Glutamatergic neuron (in vitro differentiated cells): ENCODE results near the gene SIAE. TPM values are rescaled to one million over a fixed set of nuclear protein-coding genes. Genes with fewer than 3 reads are reported as not detected.

Experiments used
- DNase-seq: peaks from one replicate; pipeline ENCODE4 v3.0.0; 2022
- H3K27ac Mint-ChIP-seq: one replicate; pipeline ENCODE4 v1.8.0; 2020; ENCODE audit warnings: mild to moderate bottlenecking, mixed read lengths, inconsistent platforms; ENCODE audit not compliant: unreplicated experiment
- H3K27me3 Mint-ChIP-seq: one replicate; pipeline ENCODE4 v1.8.0; 2020; ENCODE audit warnings: mild to moderate bottlenecking, moderate library complexity, mixed read lengths, inconsistent platforms; ENCODE audit not compliant: unreplicated experiment
- H3K36me3 Mint-ChIP-seq: one replicate; pipeline ENCODE4 v1.8.0; 2020; ENCODE audit warnings: mild to moderate bottlenecking, mixed read lengths, inconsistent platforms; ENCODE audit not compliant: unreplicated experiment
- H3K4me1 Mint-ChIP-seq: one replicate; pipeline ENCODE4 v1.8.0; 2020; ENCODE audit warnings: mild to moderate bottlenecking, low read depth, mixed read lengths, inconsistent platforms; ENCODE audit not compliant: unreplicated experiment
- H3K4me3 Mint-ChIP-seq: one replicate; pipeline ENCODE4 v1.8.0; 2020; ENCODE audit warnings: mild to moderate bottlenecking, mixed read lengths, inconsistent platforms; ENCODE audit not compliant: unreplicated experiment
- H3K9me3 Mint-ChIP-seq: one replicate; pipeline ENCODE4 v1.8.0; 2020; ENCODE audit warnings: mild to moderate bottlenecking, moderate library complexity, mixed read lengths, inconsistent platforms; ENCODE audit not compliant: unreplicated experiment
- total RNA-seq: library from RNA; stranded (reverse); fragmentation: NEBNext Ultra II Directional; extraction: Animal tissue kit (Norgen Biotek cat#: 25700); gene quantifications from one replicate; pipeline ENCODE4 v1.2.1, GENCODE V29; 2021; ENCODE audit not compliant: unreplicated experiment
- TF ChIP-seq, protein P1 (sequence below): fragments of 200-600 bp; sonication (generic); IDR thresholded peaks from one replicate; pipeline ENCODE4 v1.5.0; 2021; ENCODE audit not compliant: partially characterized antibody, unreplicated experiment

The SIAE gene
- total RNA-seq, 1 donor from 2014 or later = 4.5 TPM

DNA sequence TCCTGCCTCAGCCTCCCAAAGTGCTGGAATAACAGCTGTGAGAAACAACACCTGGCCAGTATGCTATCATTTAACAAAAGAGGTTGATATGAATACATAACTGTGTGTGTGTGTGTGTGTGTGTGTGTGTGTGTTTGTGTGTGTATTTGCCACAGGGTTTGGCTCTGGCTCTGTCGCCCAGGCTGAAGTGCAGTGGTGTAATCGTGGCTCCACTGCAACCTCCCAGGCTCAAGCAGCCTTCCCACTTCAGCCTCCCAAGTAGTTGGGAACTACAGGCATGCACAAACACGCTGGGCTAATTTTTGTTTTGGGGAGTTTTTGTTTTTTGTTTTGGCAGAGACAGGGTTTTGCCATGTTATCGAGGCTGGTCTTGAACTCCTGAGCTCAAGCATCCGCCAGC is 4.9 kb upstream of the SIAE start:
- Mint-ChIP-seq H3K4me3 (no peak overlapping the region), H3K27me3 (no peaks in the 10 kb centered on the region), H3K4me1 (no peaks in the 10 kb centered on the region), H3K9me3 (peaks cover 3% of the 10 kb centered on the region), H3K27ac (no peak overlapping the region), H3K36me3 (peaks cover 12% of the 10 kb centered on the region)
- no peak for DNase-seq
- TF ChIP-seq, protein P1, sequence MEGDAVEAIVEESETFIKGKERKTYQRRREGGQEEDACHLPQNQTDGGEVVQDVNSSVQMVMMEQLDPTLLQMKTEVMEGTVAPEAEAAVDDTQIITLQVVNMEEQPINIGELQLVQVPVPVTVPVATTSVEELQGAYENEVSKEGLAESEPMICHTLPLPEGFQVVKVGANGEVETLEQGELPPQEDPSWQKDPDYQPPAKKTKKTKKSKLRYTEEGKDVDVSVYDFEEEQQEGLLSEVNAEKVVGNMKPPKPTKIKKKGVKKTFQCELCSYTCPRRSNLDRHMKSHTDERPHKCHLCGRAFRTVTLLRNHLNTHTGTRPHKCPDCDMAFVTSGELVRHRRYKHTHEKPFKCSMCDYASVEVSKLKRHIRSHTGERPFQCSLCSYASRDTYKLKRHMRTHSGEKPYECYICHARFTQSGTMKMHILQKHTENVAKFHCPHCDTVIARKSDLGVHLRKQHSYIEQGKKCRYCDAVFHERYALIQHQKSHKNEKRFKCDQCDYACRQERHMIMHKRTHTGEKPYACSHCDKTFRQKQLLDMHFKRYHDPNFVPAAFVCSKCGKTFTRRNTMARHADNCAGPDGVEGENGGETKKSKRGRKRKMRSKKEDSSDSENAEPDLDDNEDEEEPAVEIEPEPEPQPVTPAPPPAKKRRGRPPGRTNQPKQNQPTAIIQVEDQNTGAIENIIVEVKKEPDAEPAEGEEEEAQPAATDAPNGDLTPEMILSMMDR = no peak

DNA sequence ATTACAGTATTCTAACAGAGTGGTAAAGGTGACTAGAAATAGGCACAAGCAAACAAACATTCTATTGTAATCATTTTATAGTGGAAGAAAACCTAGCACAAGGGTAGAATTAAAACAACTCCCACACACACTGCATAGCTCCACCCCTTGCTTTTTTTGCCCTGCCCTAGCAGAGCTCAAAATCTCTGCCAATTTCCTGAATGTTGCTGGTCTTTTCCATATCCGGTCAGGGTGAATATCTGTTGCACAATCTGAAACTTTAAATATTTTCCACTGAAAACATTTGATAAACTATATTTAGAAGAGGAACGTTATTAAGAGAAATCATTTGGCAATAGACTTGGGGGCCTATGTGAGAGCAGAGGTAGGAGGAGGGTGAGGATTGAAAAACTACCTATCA is 2.8 kb upstream of the SIAE start:
- DNase-seq = no peak
- Mint-ChIP-seq H3K27me3 (no peaks in the 10 kb centered on the region), H3K36me3 (no peaks in the 10 kb centered on the region), H3K4me1 (no peaks in the 10 kb centered on the region), H3K9me3 (peaks cover 5% of the 10 kb centered on the region), H3K4me3 (no peak overlapping the region), H3K27ac (no peak overlapping the region)
- TF ChIP-seq, protein P1 = no peak

DNA sequence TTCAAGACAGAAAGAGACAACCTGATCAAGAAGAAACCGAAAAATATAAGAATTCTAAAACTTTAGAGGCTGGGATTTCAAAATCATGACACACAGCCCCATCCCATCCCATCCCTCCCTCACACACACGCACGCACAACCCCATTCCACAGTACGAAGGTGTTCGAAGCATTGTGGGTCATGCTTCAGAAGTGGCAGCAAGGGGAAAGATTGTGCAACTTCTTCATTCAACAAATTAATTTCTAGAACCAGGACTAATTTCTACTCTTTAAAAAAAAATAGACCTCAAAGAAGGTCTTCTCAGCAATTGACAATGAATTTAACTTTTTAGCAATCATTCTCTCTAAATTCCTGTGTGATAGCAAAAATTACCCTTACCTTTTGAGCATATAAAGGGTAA is 1.0 kb upstream of the SIAE start:
- Mint-ChIP-seq H3K36me3 (no peaks in the 10 kb centered on the region), H3K4me1 (no peaks in the 10 kb centered on the region), H3K9me3 (peaks cover 5% of the 10 kb centered on the region), H3K27me3 (no peaks in the 10 kb centered on the region), H3K27ac (peak overlapping the region; percentile 89), H3K4me3 (peak overlapping the region; percentile 94)
- no peak for DNase-seq
- TF ChIP-seq, protein P1 = no peak

DNA sequence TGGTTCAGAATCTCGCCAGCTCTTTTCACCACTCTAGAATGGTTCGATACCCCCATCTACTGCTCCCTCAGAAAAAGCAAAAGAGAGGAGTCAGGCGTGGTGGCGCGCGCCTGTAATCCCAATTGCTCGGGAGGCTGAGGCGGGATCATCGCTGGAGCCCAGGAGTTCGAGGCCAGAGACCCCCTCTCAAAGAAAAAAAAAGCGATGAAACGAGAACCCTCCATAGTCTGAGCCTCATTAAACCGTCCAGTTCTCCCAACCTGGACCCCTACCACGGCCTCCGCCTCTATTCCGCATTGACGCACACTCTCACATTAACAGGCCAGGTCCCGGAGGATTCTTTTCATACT is 604 bp upstream of the SIAE start:
- Mint-ChIP-seq H3K4me1 (no peaks in the 10 kb centered on the region), H3K27ac (peak overlapping the region; percentile 89), H3K4me3 (peak overlapping the region; percentile 94), H3K27me3 (no peaks in the 10 kb centered on the region), H3K36me3 (no peaks in the 10 kb centered on the region), H3K9me3 (peaks cover 5% of the 10 kb centered on the region)
- DNase-seq = no peak
- TF ChIP-seq, protein P1 = no peak

DNA sequence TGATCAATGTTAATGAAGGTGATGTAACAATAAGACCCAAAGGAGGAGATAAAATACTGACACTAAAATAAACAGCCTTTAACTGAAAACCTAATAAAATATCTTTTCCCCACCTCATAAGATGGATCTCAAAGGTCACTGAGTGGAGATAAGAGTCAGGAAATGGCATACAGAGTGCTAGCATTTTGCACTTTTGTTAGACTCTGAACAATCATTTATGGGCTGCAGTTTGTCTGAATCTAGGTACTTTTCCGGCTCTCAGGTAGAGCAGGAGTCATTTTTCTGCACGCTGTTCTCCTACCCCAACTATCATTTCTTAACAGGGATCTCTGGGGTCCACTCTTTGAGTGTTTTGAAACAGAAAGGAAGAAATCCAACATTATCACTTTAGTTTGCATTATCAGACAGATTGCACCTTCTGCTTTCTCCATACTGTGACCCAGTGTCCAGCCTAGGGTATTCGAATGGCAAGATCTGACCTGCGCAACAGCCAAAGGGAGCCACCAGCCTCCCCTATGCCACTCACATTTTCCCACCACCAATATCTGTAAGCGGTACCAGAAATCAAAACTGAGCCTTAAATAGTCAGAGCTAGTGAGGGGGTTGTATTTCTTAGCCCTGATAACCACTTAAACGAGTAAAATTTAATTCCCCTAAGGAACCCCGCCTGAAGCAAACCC is 863 bp downstream of the SIAE start:
- no peaks in the 10 kb centered on the region for H3K36me3 Mint-ChIP-seq
- TF ChIP-seq, protein P1 = no peak
- H3K4me1 Mint-ChIP-seq = no peaks in the 10 kb centered on the region
- peak overlapping the region; percentile 81 for H3K4me3 Mint-ChIP-seq
- H3K27ac Mint-ChIP-seq = no peak overlapping the region
- H3K9me3 Mint-ChIP-seq = peaks cover 5% of the 10 kb centered on the region
- DNase-seq = no peak
- no peaks in the 10 kb centered on the region for H3K27me3 Mint-ChIP-seq
